ENCODE measurements around the gene PPP1R9A.

PPP1R9A gene

GRCh38 chr7:95213148-95213547 is 305.8 kb downstream of the PPP1R9A start:
- no peak for DNase-seq

GRCh38 chr7:95213809-95214492 is 306.6 kb downstream of the PPP1R9A start:
- no peak for DNase-seq

GRCh38 chr7:95219721-95220120 is 312.3 kb downstream of the PPP1R9A start:
- DNase-seq = no peak

- DNase-seq = no peak
Measured at GRCh38 chr7:95220328-95220727, 312.9 kb downstream of the PPP1R9A start.

- DNase-seq = no peak
Measured at GRCh38 chr7:95225301-95225700, 317.9 kb downstream of the PPP1R9A start.

- no peak for DNase-seq
Measured at GRCh38 chr7:95229301-95229700, 321.9 kb downstream of the PPP1R9A start.

GRCh38 chr7:95238252-95238943 is 331.0 kb downstream of the PPP1R9A start:
- DNase-seq = no peak

- DNase-seq = no peak
Measured at GRCh38 chr7:95240921-95241320, 333.5 kb downstream of the PPP1R9A start.

GRCh38 chr7:95242266-95242665 is 334.9 kb downstream of the PPP1R9A start:
- DNase-seq = no peak

- no peak for DNase-seq
Measured at GRCh38 chr7:95244616-95245015, 337.2 kb downstream of the PPP1R9A start.

GRCh38 chr7:95245828-95246500 is 338.6 kb downstream of the PPP1R9A start:
- DNase-seq = no peak

GRCh38 chr7:95246831-95247370 is 339.5 kb downstream of the PPP1R9A start:
- DNase-seq = peak; percentile 79

GRCh38 chr7:95250571-95250970 is 343.2 kb downstream of the PPP1R9A start:
- no peak for DNase-seq

- DNase-seq = no peak
Measured at GRCh38 chr7:95251966-95252365, 344.6 kb downstream of the PPP1R9A start.

GRCh38 chr7:95253986-95254385 is 346.6 kb downstream of the PPP1R9A start:
- no peak for DNase-seq

- no peak for DNase-seq
Measured at GRCh38 chr7:95255691-95256090, 348.3 kb downstream of the PPP1R9A start.

GRCh38 chr7:95261895-95262415 is 354.6 kb downstream of the PPP1R9A start:
- DNase-seq = no peak

- no peak for DNase-seq
Measured at GRCh38 chr7:95262875-95263274, 355.5 kb downstream of the PPP1R9A start.

- no peak for DNase-seq
Measured at GRCh38 chr7:95263785-95264362, 356.5 kb downstream of the PPP1R9A start.

GRCh38 chr7:95264363-95264891 is 357.0 kb downstream of the PPP1R9A start:
- no peak for DNase-seq

- DNase-seq = no peak
Measured at GRCh38 chr7:95265634-95266033, 358.2 kb downstream of the PPP1R9A start.

GRCh38 chr7:95267754-95268153 is 360.4 kb downstream of the PPP1R9A start:
- DNase-seq = no peak

- DNase-seq = no peak
Measured at GRCh38 chr7:95269640-95270039, 362.2 kb downstream of the PPP1R9A start.

Data from NCI-H1105 treated with DMSO at 0.1 percent for 48 hours (cell line).